ENCODE data around the gene PKN2.

Gene PKN2

DNA sequence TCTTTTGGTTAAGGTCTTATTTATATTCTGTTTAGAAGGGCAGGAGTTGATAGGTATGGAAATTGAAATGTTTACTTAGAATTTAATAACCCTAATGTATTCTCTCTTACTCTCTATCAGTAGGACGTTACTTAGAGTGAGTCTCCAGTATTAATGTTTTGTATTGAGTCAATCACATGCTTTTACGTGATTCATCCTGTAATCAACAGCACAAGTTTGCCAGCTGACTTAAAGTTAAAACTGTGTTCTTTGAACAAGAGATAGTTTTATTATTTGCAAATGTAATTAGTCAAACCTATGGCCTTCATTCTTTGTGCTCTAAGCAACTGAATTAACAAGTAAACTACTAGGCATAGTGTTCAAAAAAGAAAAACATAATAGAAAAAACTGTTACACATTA lies 57.3 kb downstream of the PKN2 start:
- H3K27ac ChIP-seq (ENCODE audit: extremely low read depth, low read depth, low read length), result no peak overlapping the region
- no peaks in the 10 kb centered on the region for H3K9me3 ChIP-seq (ENCODE audit: control insufficient read depth, insufficient read depth, low read depth, low read length)
- TF ChIP-seq ZNF626 (tag by site-specific recombination; IDR thresholded peaks at IDR 0.05), result no peak
- no peak for TF ChIP-seq SP7 (tag by site-specific recombination; IDR thresholded peaks at IDR 0.05)
- TF ChIP-seq ZNF548 (tag by site-specific recombination; IDR thresholded peaks at IDR 0.05), result no peak
- no peak for TF ChIP-seq ZNF664 (tag by site-specific recombination; IDR thresholded peaks at IDR 0.05)
- TF ChIP-seq ZNF112 (tag by site-specific recombination; IDR thresholded peaks at IDR 0.05), result no peak
- no peak for TF ChIP-seq SALL2 (tag by site-specific recombination; IDR thresholded peaks at IDR 0.05; ENCODE audit: borderline replicate concordance)
- no peak for TF ChIP-seq ZIC2 (tag by site-specific recombination; IDR thresholded peaks at IDR 0.05)
- TF ChIP-seq ZNF654 (tag by site-specific recombination; IDR thresholded peaks at IDR 0.05; ENCODE audit: low read depth), result no peak
- no peak for TF ChIP-seq ZNF311 (tag by site-specific recombination; IDR thresholded peaks at IDR 0.05; ENCODE audit: borderline replicate concordance)
- TF ChIP-seq ZSCAN18 (tag by site-specific recombination; IDR thresholded peaks at IDR 0.05), result no peak
- TF ChIP-seq, protein P1, sequence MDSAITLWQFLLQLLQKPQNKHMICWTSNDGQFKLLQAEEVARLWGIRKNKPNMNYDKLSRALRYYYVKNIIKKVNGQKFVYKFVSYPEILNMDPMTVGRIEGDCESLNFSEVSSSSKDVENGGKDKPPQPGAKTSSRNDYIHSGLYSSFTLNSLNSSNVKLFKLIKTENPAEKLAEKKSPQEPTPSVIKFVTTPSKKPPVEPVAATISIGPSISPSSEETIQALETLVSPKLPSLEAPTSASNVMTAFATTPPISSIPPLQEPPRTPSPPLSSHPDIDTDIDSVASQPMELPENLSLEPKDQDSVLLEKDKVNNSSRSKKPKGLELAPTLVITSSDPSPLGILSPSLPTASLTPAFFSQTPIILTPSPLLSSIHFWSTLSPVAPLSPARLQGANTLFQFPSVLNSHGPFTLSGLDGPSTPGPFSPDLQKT (IDR thresholded peaks at IDR 0.05; ENCODE audit: borderline replicate concordance, low read depth, low read length), result no peak
- no peak for TF ChIP-seq KLF17 (tag by site-specific recombination; IDR thresholded peaks at IDR 0.05)
- no peak for TF ChIP-seq ZNF596 (tag by site-specific recombination; IDR thresholded peaks at IDR 0.05)
- TF ChIP-seq ZNF248 (tag by site-specific recombination; IDR thresholded peaks at IDR 0.05), result no peak
- TF ChIP-seq ZNF239 (tag by site-specific recombination; IDR thresholded peaks at IDR 0.05), result no peak
- no peak for TF ChIP-seq ZNF623 (tag by site-specific recombination; IDR thresholded peaks at IDR 0.05)
- TF ChIP-seq OSR2 (tag by site-specific recombination; IDR thresholded peaks at IDR 0.05), result no peak
- TF ChIP-seq ZNF549 (tag by site-specific recombination; IDR thresholded peaks at IDR 0.05), result no peak
- no peak for TF ChIP-seq ZNF701 (tag by site-specific recombination; IDR thresholded peaks at IDR 0.05)
- CTCF ChIA-PET, result no interaction called here
- peaks cover 0 to 17% of the 10 kb centered on the region in 2 experiments; a peak in 2 of 3 replicates for H3K36me3 ChIP-seq (ENCODE audit: control insufficient read depth in 2 of 2, insufficient read depth in 1 of 2, low read length in 2 of 2)
- H3K4me1 ChIP-seq (ENCODE audit: control insufficient read depth, insufficient read depth, low read length), result no peaks in the 10 kb centered on the region
- POLR2A ChIA-PET, result no interaction called here
- H3K4me3 ChIP-seq (ENCODE audit: low read depth, low read length), result no peak overlapping the region

DNA sequence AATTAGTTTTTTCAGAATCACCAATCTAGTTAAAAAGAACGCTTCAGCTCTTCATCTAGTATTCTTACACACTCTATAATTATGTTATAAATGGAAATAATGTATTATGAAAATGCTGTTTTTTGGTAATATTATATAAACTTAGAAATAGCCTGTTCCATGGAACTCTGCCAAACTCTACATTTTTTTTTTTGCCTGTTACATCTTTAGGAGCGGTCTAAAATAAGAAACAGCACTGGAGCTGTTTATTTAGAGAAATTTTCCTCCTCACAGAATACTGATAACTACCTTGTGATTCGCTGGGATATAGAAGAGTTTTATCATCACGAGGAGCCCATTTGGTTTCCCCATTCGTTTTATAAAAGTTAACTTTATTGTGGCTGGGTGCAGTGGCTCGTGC lies 58.5 kb downstream of the PKN2 start:
- CTCF ChIA-PET, result interaction anchor here (0.7 to 0.8 kb wide), 2 partner anchors 84 to 136 kb away, joined by 3 read pairs; no protein-coding TSS in a partner anchor
- POLR2A ChIA-PET, result interaction anchor here (1.2 kb wide), 1 partner anchor 59 kb away, joined by 5 read pairs; the partner anchor contains the start of gene PKN2
- Histone ChIP-seq H3K36me3 (ENCODE audit: control insufficient read depth in 2 of 2, insufficient read depth in 1 of 2, low read length in 2 of 2) (peaks cover 0 to 17% of the 10 kb centered on the region in 2 experiments; a peak in 2 of 3 replicates), H3K27ac (ENCODE audit: extremely low read depth, low read depth, low read length) (no peak overlapping the region), H3K4me1 (ENCODE audit: control insufficient read depth, insufficient read depth, low read length) (no peaks in the 10 kb centered on the region), H3K4me3 (ENCODE audit: low read depth, low read length) (no peak overlapping the region), H3K9me3 (ENCODE audit: control insufficient read depth, insufficient read depth, low read depth, low read length) (no peaks in the 10 kb centered on the region)
- TF ChIP-seq MEIS1 (CRISPR knock-in tag; IDR thresholded peaks at IDR 0.05; ENCODE audit: borderline replicate concordance) (no peak), SETDB1 (IDR thresholded peaks at IDR 0.05; ENCODE audit: insufficient read length, low read length) (no peak), ZBTB20 (tag by site-specific recombination; IDR thresholded peaks at IDR 0.05) (no peak), ZNF138 (tag by site-specific recombination; IDR thresholded peaks at IDR 0.05; ENCODE audit: borderline replicate concordance) (no peak), ZNF391 (tag by site-specific recombination; IDR thresholded peaks at IDR 0.05; ENCODE audit: borderline replicate concordance, low read depth) (no peak), ZNF341 (tag by site-specific recombination; IDR thresholded peaks at IDR 0.05; ENCODE audit: low read depth) (no peak), PRDM2 (tag by site-specific recombination; IDR thresholded peaks at IDR 0.05; ENCODE audit: borderline replicate concordance) (no peak), ZNF621 (tag by site-specific recombination; IDR thresholded peaks at IDR 0.05) (no peak), ZNF530 (tag by site-specific recombination; IDR thresholded peaks at IDR 0.05; ENCODE audit: low read depth) (no peak), KLF8 (tag by site-specific recombination; IDR thresholded peaks at IDR 0.05) (no peak)

Measured in HEK293 (cell line).